Measurements from ENCODE around the gene F8.
"Not testable (repeated sequence)": the region's sequence is repeated elsewhere in the genome, so short reads cannot be mapped to it uniquely, and the experiment has no call there.

Gene F8

DNA sequence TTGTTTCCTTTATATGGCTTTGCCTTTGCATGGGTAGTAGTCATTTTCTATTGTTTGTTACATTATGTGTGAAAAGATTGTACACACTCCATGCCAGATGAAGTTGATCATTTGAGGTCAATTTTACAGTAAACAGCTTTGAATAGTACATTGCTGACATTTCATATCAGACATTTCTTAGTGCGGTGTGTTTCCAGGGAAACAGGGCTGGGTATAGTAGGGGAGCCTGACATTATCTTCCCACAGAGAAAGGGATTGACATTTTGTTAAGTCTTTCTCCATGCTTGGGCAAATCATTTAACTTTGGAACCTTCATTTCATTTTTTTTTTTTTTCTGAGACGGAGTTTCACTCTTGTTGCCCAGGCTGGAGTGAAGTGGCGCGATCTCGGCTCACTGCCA is 9.1 kb upstream of the F8 start:
- no peak for DNase-seq (ENCODE audit: low read depth in 2 of 2)

DNA sequence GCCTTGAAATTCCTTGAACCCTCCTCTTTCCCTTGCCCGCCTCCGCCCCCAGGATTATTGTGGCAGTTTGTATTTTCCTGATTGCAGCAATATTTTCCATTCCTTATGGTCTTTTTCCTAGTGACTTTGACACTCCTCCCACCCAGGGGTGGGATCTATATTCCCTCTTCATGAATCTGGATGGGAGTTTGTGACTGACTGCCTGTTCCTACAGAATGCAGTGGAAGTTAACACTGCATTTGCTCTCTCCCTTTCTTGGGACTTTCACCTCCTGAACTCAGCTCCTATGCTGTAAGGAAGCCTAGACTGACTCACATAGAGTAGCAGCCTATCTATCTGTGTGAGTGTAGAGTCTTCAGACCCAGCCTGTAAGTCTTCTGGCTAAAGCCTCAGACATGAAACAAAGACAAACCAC is 6.4 kb upstream of the F8 start:
- DNase-seq (ENCODE audit: low read depth in 2 of 2): no peak

DNA sequence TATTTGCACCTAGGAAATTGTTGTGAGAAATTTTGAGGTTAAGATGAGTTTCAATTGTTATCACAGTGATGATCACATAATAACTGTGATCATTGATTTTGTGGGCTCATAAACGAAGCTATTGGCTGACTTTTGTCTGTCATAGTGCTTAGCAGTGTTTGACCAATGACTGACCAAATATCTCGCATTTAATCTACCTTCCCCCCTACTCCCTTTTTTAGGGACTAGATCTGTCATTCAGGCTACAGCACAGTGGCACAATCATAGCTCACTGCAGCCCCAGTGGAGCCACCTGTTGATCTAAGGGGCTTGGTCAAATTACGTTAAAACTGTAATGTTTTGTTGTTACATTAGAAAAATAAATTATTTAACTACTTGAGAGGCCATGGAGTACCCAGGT is 5.6 kb upstream of the F8 start:
- DNase-seq (ENCODE audit: low read depth in 2 of 2): no peak

DNA sequence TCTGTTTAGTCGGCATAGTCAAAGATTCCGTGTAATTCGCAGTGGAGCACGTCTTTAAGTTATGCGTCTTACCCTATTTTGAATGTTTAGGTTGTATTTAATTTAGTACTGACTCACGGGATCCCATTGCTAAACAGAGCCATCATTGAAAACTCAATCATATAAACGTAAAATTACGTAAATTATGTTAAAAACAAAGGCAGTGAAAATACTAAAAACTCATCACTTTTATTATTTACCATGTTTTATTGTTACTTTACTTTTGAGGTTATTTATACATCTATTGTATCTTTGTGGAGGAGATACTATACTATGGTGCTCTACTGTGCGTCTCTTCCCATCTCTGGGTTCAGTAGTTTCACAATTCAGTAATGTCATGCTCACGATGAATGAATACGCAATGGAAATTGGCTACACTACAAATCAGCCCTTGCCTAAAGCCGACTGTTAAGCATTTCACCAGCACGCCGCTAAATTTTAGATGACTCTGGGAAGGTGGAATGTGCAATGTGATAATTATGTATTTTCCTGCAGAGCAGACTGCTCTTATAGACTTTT is 5.1 kb upstream of the F8 start:
- no peak for DNase-seq (ENCODE audit: low read depth in 2 of 2)

DNA sequence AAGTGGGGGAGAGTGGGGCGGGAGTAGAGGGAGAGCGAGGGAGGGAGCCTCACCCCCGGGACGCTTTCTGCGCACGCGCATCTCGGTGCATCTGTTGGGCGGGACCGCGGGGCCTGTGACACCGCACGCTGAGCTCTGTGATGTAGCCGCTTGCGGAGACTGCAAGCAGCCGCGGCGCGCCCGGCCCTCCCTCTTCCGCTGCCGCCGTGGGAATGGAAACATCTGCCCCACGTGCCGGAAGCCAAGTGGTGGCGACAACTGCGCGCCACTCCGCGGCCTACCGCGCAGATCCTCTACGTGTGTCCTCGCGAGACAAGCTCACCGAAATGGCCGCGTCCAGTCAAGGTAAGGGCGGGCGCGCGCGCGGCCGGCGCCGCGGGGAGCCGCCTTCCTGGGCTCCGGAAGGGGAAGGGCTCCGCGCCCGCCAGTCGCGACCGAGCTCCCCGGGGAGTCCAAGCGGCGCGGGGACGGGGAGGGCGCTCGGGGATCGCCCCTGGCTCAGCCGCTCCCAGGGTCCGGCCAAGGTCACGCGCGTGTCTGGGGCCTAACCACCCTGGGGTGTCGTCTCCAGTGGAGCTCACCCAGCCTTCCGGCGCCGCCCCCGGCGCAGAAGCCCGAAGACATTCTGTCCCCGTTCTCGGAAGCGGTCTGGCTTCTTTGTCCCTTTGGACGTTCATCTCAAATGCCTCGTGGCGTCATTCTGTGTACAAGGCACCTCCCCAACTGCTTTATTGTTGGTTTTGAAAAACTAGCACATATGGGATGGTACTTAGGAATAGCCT is 4.4 kb upstream of the F8 start, which contains the start of gene FUNDC2:
Gene FUNDC2, plus strand, starts transcription at position 118 of the 782 bp plus-strand sequence. Its CDS starts 95 bp downstream, at position 213.
- peak; percentile 90 to 93 for DNase-seq (ENCODE audit: low read depth in 2 of 2)

DNA sequence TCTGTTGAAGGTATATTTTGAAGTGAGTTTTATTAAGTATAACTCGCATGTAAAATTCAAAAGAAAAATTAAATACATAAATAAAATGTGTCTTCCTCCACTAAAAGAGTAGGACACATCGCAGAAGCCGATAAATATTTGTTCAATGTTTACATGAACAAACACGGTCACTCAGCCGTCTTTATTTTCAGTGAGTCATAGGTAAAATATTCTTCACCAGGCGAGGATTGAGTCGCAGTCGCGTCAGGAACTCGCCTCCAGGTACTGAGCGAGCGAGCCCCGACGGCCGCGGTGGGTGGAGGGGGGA is 3.9 kb upstream of the F8 start:
- DNase-seq (ENCODE audit: low read depth in 2 of 2): no peak

DNA sequence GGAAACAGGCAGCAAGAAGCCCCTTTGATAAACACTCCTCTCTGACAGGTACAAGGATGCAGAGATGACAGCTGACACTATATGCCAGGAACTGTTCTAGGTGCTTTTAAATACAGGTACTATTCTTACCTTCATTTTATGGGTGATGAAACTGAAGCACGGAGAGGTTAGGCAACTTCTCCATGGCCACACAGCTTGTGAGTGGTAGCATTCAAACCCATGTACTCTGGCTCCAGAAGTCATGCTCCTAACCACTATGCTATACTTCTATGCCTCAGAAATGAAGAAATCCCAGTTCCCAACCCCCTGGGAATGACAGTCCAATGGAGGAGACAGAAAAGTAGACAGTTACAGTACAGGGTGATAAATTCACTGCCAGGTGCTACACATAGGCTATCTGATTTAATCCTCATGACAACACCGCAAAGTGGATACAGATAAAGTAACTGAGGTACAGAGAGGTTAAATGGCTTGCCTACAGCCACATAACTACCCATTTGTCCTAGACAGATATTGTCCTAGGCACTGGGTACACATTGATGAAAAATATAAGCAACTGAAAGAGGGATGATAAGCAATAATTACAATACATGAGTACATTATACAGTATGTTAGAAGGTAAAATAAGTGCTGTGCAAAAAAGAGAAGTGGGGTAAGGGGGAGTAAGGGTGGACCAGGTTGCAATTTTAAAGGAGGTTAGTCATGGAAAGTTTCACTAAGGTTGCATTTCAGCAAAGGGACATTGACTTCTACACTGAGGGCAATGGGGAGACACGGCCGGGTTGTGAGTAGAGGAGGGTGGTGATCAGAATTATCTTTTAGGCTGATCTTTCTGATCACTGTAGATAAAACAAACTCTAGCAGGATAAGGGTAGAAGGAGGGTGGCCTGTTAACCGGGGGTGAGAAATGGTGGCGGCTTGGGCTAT is 1.6 kb upstream of the F8 start:
- no peak for DNase-seq (ENCODE audit: low read depth in 2 of 2)

DNA sequence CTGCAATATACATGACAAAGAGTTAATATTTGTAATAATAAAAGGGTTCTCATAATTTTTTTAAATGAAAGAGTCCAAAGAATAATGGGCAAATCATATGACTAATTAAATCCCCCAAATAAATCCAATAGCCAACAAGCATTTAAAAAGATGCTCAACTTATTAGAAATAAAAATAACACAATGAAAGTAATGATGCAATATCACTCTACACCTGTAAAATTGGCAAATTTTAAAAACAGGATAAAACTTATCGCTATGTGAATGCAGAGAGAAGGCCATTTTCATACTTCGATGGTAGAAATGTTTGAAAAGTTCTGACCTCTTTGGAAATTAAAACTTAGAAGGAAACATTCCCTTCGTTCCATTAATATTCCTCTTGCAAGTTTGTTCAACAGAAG is 1.9 kb downstream of the F8 start:
- DNase-seq (ENCODE audit: low read depth in 2 of 2): no peak

DNA sequence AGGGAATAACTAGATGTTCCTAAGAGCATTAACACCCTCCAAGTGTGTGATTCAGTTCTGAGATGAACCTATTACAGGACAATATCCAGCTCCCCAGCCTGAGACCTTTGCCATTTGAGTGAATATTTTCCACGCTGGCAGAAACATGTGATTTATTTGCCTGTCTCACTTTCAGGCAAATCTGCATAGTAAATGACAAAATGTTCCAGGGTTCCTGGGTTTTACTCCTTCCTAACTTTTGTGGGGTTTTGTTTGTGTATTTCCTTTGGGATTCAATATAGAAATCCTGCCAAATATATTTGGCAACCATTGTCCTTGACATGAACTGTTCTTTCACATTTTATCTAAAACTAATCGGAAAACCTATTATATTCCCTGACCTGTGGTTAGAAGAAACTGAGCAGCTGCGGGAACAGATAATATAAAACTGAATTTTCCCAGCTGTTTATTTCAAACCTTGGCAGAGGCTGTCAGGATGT is 12.5 kb downstream of the F8 start:
- DNase-seq (ENCODE audit: low read depth in 2 of 2): no peak

DNA sequence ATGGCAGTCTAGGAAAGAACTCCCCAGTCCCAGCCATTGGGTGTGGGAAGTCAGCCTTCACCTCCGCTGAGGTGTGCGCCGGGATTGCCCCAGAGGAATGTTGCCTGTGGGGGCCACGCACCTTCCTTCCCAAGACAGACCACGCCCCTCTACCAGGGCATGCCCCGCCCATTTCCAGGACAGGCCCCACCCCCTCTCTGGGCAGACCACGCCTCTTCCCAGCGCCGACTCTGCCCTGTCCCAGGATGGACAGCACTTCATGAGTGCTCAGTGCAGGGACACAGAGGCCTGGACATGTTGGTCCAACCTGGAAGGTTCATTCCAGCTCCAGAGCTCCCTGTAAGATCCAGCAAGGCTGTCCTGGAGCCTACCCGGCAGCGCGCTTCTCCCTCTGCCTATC is 13.9 kb downstream of the F8 start:
- not testable (repeated sequence) for DNase-seq (ENCODE audit: low read depth in 2 of 2)

DNA sequence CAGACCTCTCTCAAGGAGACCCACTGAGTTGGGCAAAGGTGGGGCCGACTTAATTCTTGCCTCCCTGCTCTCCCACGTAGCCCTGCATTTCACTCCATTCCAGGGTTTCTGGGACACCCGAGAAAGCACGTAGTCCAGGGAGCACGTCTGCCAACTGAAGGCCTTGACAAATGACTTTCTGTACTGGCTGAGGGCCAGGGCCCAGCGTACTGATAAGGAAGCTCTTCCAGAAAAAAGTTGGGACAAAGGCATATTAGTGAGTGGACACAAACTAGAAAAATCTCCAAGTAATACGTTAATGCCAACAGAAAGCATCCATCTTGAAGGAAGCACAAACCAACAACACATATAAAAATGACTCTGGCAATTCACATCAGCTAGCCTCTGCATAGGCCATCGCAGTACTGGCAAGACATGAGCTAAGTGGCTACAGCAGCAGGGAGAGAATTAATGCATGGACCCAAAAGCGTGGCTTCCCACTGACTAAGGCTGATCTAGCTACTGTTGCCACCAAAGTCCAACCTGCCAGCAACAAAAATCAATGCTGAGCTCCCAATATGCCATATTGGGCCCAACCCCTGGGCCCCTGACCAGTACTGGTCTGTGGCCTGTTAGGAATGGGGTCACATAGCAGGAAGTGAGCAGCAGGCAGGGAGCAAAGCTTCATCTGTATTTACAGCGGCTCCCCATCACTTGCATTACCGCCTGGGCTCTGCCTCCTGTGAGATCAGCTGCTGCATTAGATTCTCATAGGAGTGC is 15.4 kb downstream of the F8 start:
- not testable (repeated sequence) for DNase-seq (ENCODE audit: low read depth in 2 of 2)

DNA sequence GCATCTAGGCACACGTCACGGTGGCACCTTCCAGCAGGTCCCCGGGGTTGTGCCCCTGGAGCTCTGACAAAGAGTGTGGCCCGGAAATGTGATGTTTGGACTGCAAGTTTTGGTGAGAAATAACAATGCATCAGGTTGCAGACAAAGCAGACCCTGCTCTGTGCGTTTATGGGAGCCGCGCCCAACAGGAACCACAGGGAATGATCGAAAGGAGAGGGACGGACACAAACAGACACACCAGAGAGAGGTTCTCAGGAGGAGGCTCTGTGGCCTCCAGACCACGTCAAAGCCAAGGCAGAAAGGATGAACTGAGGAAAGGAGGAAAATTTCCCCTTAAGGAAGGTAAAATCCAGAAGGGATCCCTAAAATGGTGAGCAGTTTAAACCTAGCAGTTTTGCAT is 16.1 kb downstream of the F8 start:
- DNase-seq (ENCODE audit: low read depth in 2 of 2): not testable (repeated sequence)

DNA sequence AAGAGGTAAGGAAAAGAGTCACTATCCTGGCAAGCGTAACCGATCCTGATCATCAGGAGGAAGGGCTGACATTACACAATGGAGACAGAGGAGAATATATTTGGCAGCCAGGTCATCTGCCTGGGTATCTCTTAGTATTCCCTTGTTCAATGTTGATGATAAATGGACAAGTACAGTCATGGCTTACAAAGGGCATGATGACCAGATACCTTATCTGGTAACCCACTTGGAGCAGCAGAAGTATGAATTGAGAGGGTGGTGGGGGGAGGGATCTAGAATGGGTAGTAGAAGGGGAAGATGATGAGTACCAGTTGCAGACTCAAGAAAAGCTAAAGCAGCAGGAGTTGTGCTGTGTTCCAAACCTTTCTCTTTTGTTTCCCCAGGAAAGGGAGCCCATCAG is 17.3 kb downstream of the F8 start:
- DNase-seq (ENCODE audit: low read depth in 2 of 2): no peak

DNA sequence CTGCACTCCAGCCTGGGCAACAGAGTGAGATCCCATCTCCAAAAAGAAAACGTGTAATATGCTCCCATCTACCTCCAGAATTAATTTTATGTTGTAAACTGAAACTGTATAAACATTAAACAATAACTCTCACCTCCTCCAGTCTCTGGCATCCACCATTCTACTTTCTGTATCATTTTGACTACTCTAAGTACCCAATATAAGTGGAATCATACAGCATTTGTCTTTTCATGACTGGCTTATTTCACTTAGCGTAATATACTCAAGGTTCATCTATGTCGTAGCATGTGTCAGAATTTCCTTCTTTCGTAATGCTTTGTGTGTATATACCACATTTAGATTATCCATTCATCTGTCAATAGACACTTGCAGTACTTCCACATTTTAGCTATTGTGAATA is 20.6 kb downstream of the F8 start:
- DNase-seq (ENCODE audit: low read depth in 2 of 2): no peak

DNA sequence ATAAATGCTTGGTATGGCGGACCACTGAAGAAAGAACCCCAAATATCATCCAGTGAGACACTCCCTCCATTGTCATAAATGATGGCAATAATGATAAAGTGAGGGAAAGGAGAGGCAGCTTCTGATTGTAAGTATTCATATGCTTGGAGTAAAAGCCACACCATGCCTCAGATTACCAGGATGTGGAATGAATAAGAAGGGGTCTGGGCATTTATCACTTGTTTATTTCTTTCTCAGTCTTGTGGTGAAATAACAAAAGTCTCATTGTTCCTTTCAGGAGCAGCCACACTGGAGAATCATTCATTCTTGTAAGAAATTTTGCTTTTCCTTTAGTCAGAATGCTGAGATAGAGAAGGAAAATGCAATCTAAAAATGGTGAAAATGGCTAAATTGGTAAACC is 21.7 kb downstream of the F8 start:
- no peak for DNase-seq (ENCODE audit: low read depth in 2 of 2)

DNA sequence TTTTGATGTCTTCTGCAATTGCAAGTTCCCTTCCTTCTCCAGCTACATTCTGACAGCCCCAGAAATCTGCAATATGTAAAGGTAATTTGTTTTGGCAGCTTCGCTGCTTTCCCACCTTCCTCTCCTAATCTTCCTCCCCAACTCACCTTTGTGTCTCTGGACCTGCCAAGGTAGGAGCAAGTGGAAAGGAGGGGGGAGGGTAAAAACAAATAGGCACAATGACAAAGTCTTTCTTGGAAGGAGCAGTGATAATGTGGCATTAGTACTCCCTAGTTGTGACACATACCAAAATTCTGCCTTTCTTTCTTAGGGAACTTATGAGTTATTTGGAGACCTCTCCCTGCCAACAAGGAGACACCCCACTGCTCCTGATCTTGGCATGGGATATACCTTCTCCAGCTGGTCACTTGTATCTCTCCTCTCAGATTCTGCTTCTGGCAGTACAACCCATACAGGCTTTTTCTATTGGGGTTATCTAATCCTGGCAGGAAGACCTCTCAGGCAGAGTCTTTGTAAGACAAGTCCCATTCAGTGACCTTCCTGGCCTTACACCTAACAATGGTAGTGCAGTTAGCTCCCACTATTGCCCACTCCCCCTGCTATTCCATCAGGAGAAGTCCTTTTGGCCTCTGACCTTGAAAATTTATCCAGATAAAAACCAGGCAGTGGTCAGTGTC is 24.2 kb downstream of the F8 start:
- no peak for DNase-seq (ENCODE audit: low read depth in 2 of 2)

DNA sequence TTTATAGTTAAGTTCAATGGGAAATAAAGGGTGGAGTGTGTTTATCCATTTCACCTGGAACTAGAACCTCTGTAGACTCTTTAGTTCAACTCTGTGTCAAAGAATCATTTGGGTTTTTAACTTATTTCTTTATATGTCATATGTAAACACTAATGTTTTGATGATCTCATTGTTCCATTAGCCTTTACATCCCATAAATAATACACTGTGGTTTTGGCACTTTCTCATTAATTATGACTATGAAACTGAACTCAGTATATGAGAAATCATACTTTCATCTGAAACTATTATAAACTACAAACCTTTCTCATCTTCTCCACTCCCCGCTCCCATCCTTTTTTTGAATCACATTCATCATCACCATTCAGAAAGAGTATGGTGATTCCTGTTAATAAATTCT is 31.0 kb downstream of the F8 start:
- no peak for DNase-seq (ENCODE audit: low read depth in 2 of 2)

DNA sequence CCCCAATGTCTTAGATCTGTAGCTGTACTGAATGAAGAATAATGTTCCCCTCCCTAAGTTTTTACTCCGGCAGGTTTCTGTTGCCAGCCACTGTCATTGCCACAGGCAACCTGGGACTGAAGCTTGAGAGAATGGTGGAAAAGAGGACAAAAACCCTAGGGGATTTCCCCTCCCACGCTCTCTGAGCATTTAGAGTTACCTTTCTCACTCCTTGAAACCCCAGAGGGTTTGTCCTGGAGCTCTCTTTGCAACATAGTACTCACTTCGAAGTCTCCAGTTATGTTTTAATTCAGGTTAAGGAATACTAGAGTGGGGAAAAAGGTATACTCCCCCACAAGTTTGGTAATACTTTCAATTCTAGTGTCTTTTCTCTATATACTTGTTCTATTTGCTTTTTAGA is 31.5 kb downstream of the F8 start:
- DNase-seq (ENCODE audit: low read depth in 2 of 2): no peak

DNA sequence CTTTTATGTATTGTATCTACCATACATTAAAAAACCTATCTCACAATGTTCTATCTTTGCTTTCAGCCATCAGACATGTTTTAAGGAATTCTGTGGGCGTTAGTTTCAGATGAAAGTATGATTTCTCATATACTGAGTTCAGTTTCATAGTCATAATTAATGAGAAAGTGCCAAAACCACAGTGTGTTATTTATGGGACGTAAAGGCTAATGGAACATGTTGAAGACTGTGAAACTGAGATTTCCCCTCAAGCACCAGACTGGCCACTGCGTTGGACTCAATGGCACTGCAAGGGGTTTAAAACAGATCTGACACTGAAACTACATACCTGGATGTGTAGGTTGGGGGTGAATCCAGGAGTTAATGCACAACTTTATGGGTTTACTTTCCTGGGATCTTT is 32.0 kb downstream of the F8 start:
- DNase-seq (ENCODE audit: low read depth in 2 of 2): no peak

DNA sequence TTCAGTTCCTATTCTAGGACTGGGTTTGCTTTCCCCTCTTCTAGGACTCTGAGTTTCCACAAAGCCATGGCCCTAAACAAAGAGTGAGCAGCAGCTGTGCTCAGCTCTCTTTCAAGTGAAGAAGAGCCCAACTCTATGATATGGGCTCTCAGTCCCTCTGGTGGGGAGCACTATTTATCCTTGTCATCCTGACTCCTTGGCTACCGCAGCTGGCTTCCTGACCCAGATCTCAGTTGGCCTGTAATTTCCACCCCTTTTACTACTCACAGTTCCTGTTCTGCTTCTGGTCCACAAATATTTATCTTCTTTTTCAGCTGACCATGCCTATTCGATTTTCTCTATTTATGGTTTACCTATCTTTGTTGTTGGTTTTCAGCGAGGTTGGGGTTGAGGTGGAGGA is 33.8 kb downstream of the F8 start:
- DNase-seq (ENCODE audit: low read depth in 2 of 2): no peak

DNA sequence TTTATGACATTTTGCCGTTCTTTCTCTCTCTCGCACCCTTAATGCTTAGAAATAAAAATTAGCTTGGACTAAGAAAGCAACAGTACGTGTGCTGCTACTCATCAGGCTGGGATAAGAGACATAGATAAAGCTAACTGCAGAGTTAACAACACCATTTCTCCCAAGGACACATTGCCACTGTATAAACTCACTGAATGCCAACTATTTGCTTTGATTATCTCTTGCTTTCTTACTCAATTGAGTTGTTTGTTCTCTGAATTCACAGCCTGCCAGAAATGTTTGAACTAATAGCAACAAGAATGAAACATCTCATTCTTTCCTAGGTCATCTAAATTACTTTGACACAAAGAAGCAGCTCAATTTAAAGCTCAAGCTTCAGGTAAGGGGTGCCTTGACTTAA is 34.6 kb downstream of the F8 start:
- DNase-seq (ENCODE audit: low read depth in 2 of 2): no peak

All from stimulated activated CD8-positive, alpha-beta memory T cell treated with anti-CD3 and anti-CD28 coated beads, Interleukin-7, amount 100 ng/mL, for 4 hours (primary cell).